Breast epithelium (tissue), 4 donors: Measurements from ENCODE around the gene HSD11B1. TPM values are rescaled to one million over a fixed set of nuclear protein-coding genes. Genes with fewer than 3 reads are reported as not detected.

Source experiments
- DNase-seq, 2 donors: peaks; one replicate each; pipeline ENCODE4 v3.0.0-alpha.2; 2019; ENCODE audit warnings: low spot score in 2 of 2
- H3K27ac ChIP-seq, 2 donors: fragments of 200-600 bp; sonication (generic) in 1 of 2; one replicate each; pipeline ENCODE4 v1.5.1; 2016 to 2019; ENCODE audit warnings: mild to moderate bottlenecking in 1 of 2
- H3K27me3 ChIP-seq, 2 donors: fragments of 200-600 bp; sonication (generic) in 1 of 2; one replicate each; pipeline versions ENCODE4 v1.5.1 to v1.6.0; 2017 to 2019; ENCODE audit warnings: control low read depth in 1 of 2, mild to moderate bottlenecking in 1 of 2
- H3K36me3 ChIP-seq: fragments of 200-600 bp; one replicate; pipeline ENCODE4 v1.5.1; 2019
- H3K4me1 ChIP-seq, 2 donors: fragments of 200-600 bp; sonication (generic); one replicate each; pipeline ENCODE4 v1.5.1; 2016 to 2019; ENCODE audit warnings: control low read depth in 1 of 2
- H3K4me3 ChIP-seq, 3 donors: fragments of 200-600 bp; sonication (generic); 1 replicate in 2 of 3; 2 replicates in 1 of 3; pipeline ENCODE4 v1.5.1; 2016 to 2019; ENCODE audit warnings: mild to moderate bottlenecking in 3 of 3, moderate library complexity in 2 of 3
- H3K9me3 ChIP-seq, 2 donors: fragments of 200-600 bp; sonication (generic) in 1 of 2; one replicate each; pipeline ENCODE4 v1.5.1; 2016 to 2019; ENCODE audit warnings: control low read depth in 1 of 2
- POLR2A ChIP-seq: fragments of 450-650 bp; IDR thresholded peaks from one replicate; pipeline ENCODE4 v1.6.1; 2016; ENCODE audit warnings: antibody characterized with exemption, mild to moderate bottlenecking, moderate library complexity
- POLR2AphosphoS5 ChIP-seq, 3 donors: sonication (generic); formaldehyde crosslinking; IDR thresholded peaks; one replicate each; pipeline ENCODE4 v1.6.1; 2017; ENCODE audit warnings: antibody characterized with exemption in 3 of 3
- intact Hi-C: fragments of 100-400 bp; cut with DNase I; formaldehyde crosslinking; loops from one replicate; pipeline ENCODE4 v1.15.1; 2023; ENCODE audit warnings: low total_unique reads
- total RNA-seq, 3 donors: library from RNA; depleted of rRNA; stranded (reverse); fragments of >200 nt; gene quantifications; one replicate each; pipeline ENCODE4 v1.1.0, GENCODE V29; 2016
- TF ChIP-seq, protein P1 (sequence below), 3 donors: fragments of 450-650 bp; IDR thresholded peaks; one replicate each; pipeline ENCODE4 v1.5.1; 2016 to 2017; ENCODE audit warnings: antibody characterized with exemption in 3 of 3, mild to moderate bottlenecking in 3 of 3, moderate library complexity in 3 of 3

The HSD11B1 gene
- total RNA-seq, 3 donors from 2014 or later: 0.88 to 90.1 (median 7.5) TPM

DNA sequence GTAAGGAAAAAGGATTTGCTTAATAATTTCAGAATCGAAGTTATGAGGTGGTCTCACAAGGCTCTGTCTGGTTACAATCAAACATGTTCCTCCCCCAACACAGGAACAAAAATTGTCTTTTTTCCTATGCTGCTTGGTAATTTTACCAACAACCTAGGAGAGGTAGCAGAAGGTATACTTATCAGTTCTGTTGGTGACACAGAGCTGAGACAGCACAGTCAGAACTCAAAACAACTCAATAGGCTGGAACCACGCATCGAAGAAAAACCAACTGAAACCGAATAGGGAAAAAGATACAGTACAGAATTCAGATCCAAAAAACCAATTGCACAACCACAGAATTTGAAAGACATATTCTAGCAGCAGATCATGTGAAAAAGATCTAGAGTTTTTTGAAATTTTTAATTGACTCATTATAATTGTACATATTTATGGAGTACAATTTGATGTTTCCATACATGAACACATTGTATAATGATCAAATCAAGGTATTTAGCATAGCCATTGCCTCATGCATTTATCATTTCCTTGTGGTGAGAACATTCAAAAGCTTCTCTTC lies 25.6 kb upstream of the HSD11B1 start:
- Histone ChIP-seq H3K36me3 (no peaks in the 10 kb centered on the region), H3K9me3 (no peaks in the 10 kb centered on the region), H3K27me3 (no peaks in the 10 kb centered on the region), H3K4me1 (no peaks in the 10 kb centered on the region), H3K27ac (no peak overlapping the region), H3K4me3 (no peak overlapping the region)
- TF ChIP-seq POLR2AphosphoS5 (IDR thresholded peaks at IDR 0.05): no peak
- no peak for TF ChIP-seq POLR2A
- DNase-seq: no peak
- intact Hi-C loops: no loop called here

DNA sequence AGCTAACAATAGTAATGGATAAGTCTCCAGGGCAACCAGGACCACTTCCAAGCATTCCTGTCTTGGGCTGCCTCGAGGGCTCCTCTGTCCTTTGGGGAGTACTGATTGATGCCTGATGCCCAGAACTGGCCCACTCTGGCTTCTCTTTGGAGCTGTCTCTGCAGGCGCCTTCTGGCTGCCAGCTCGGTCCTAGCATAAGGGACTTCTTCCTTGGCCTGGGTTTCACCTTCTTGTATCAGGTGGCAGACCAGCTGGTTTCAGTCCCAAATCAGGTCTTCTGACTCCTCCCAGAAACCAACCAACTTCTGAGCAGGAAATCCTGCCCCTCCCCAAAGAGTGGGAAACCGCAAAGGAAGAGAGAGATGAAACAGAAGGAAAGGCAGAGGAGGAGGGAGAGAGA lies 18.8 kb upstream of the HSD11B1 start:
- H3K27me3 ChIP-seq: no peaks in the 10 kb centered on the region
- H3K9me3 ChIP-seq: no peaks in the 10 kb centered on the region
- no peak overlapping the region for H3K27ac ChIP-seq
- DNase-seq: no peak
- H3K4me1 ChIP-seq: no peaks in the 10 kb centered on the region
- TF ChIP-seq, protein P1, sequence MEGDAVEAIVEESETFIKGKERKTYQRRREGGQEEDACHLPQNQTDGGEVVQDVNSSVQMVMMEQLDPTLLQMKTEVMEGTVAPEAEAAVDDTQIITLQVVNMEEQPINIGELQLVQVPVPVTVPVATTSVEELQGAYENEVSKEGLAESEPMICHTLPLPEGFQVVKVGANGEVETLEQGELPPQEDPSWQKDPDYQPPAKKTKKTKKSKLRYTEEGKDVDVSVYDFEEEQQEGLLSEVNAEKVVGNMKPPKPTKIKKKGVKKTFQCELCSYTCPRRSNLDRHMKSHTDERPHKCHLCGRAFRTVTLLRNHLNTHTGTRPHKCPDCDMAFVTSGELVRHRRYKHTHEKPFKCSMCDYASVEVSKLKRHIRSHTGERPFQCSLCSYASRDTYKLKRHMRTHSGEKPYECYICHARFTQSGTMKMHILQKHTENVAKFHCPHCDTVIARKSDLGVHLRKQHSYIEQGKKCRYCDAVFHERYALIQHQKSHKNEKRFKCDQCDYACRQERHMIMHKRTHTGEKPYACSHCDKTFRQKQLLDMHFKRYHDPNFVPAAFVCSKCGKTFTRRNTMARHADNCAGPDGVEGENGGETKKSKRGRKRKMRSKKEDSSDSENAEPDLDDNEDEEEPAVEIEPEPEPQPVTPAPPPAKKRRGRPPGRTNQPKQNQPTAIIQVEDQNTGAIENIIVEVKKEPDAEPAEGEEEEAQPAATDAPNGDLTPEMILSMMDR (IDR thresholded peaks at IDR 0.05): no peak
- TF ChIP-seq POLR2A (no peak), POLR2AphosphoS5 (IDR thresholded peaks at IDR 0.05) (no peak)
- no peak overlapping the region for H3K4me3 ChIP-seq
- intact Hi-C loops: no loop called here
- no peaks in the 10 kb centered on the region for H3K36me3 ChIP-seq

DNA sequence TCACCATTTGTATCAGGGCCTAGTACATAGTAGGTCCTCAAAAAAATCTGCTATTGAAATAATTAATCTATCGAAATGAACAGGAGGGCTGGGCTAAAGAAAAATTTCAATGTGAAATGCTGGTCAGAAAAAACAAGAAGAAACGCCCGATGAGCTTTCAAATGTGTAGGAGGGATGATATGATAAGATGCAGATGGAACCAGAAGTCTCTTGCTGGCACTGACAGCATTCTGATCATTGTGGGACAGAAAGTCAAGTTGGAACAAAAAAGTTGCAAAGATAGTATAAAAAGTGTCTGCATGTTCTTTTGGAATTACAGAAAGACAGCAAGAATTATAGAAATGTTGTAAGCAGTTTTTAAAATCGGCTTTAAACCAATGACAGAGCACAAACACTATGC lies 18.3 kb upstream of the HSD11B1 start:
- no peak overlapping the region for H3K27ac ChIP-seq
- TF ChIP-seq, protein P1 (IDR thresholded peaks at IDR 0.05): no peak
- TF ChIP-seq POLR2A (no peak), POLR2AphosphoS5 (IDR thresholded peaks at IDR 0.05) (no peak)
- no peaks in the 10 kb centered on the region for H3K4me1 ChIP-seq
- DNase-seq: no peak
- intact Hi-C loops: no loop called here
- H3K36me3 ChIP-seq: no peaks in the 10 kb centered on the region
- H3K9me3 ChIP-seq: no peaks in the 10 kb centered on the region
- no peak overlapping the region for H3K4me3 ChIP-seq
- no peaks in the 10 kb centered on the region for H3K27me3 ChIP-seq

DNA sequence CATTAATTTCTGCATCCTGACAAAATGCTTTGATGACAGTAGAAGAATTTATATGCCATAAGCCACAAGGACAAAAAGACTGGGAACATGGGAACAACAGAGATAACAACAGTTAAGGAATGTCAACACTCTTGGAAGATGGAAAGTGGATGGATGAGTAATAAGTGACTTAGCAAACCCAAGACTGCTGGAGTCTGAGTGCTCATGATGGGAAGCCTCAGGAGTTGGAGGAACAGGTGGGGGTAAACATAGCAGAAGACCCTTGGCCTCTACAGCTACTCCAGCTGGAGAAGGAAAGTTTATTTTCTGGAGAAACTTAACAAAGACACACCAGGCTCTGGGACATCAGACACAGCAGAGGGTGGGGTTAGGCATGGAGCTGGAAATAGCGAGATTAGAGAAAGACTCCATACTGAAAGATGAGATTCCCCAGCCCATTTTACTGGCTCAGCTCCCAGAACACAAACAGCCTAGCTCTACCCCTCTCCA lies 15.9 kb upstream of the HSD11B1 start:
- Histone ChIP-seq H3K4me1 (no peaks in the 10 kb centered on the region), H3K36me3 (no peaks in the 10 kb centered on the region), H3K27me3 (no peaks in the 10 kb centered on the region), H3K27ac (no peak overlapping the region), H3K9me3 (no peaks in the 10 kb centered on the region), H3K4me3 (no peak overlapping the region)
- intact Hi-C loops: loop anchor here (2.0 kb wide), 1 partner anchor 34 kb away; no protein-coding TSS in a partner anchor
- no peak for DNase-seq
- no peak for TF ChIP-seq POLR2A
- TF ChIP-seq, protein P1 (IDR thresholded peaks at IDR 0.05): no peak
- TF ChIP-seq POLR2AphosphoS5 (IDR thresholded peaks at IDR 0.05): no peak

DNA sequence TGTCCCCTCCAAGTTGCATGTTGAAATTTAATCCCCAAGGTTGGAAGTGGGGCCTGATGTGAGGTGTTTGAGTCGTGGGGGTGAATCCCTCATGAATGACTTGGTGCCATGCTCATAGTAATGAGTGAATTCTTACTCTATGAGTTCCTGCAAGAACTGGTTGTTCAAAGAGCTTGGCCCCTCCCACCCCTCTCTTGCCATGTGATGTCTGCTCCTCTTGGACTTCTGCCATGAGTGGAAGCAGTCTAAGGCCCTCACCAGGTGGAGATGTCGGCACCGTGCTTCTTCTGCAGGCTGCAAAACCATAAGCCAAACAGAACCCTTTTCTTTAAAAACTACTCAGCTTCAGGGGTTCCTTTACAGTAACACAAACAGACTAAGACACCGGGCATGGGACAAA lies 15.2 kb upstream of the HSD11B1 start:
- H3K4me3 ChIP-seq: no peak overlapping the region
- H3K4me1 ChIP-seq: no peaks in the 10 kb centered on the region
- no peak overlapping the region for H3K27ac ChIP-seq
- no peak for TF ChIP-seq POLR2AphosphoS5 (IDR thresholded peaks at IDR 0.05)
- no peak for TF ChIP-seq POLR2A
- TF ChIP-seq, protein P1 (IDR thresholded peaks at IDR 0.05): no peak
- intact Hi-C loops: loop anchor here (2.0 kb wide), 1 partner anchor 35 kb away; no protein-coding TSS in a partner anchor
- no peak for DNase-seq
- H3K27me3 ChIP-seq: no peaks in the 10 kb centered on the region
- no peaks in the 10 kb centered on the region for H3K9me3 ChIP-seq
- no peaks in the 10 kb centered on the region for H3K36me3 ChIP-seq
